HepG2 (cell line): ENCODE data around the gene HES2. TPM values are rescaled to one million over a fixed set of nuclear protein-coding genes. Genes with fewer than 3 reads are reported as not detected.

Experiments used
- CREM ChIP-seq, 2 experiments: sonication (generic) in 1 of 2; formaldehyde crosslinking in 1 of 2; IDR thresholded peaks; 2 replicates each; pipeline versions ENCODE4 v1.4.0 to v1.6.1; 2016 to 2020; ENCODE audit warnings: antibody characterized with exemption in 1 of 2, mild to moderate bottlenecking in 1 of 2, missing genetic modification reagents in 1 of 2
- HDAC6 ChIP-seq: fragments of 200-600 bp; sonication (generic); IDR thresholded peaks from 2 replicates; pipeline ENCODE4 v1.7.0; 2017; ENCODE audit warnings: mild to moderate bottlenecking, antibody characterized with exemption, low read length, low read depth
- IRF9 ChIP-seq: sonication (generic); formaldehyde crosslinking; IDR thresholded peaks from 2 replicates; pipeline ENCODE4 v1.8.0; 2022; ENCODE audit warnings: missing genetic modification reagents, mild to moderate bottlenecking, borderline replicate concordance
- PLSCR1 ChIP-seq: sonication (generic); formaldehyde crosslinking; IDR thresholded peaks from 2 replicates; pipeline ENCODE4 v1.5.0; 2020; ENCODE audit warnings: missing genetic modification reagents, mild to moderate bottlenecking, borderline replicate concordance
- RAD21 ChIP-seq: fragments of 450-650 bp; formaldehyde crosslinking; IDR thresholded peaks from 2 replicates; pipeline ENCODE4 v1.5.0; 2020; ENCODE audit warnings: mild to moderate bottlenecking
- REL ChIP-seq: sonication (generic); formaldehyde crosslinking; conservative IDR thresholded peaks from 2 replicates; pipeline ENCODE4 v1.8.0; 2022; ENCODE audit warnings: mild to moderate bottlenecking, missing genetic modification reagents, moderate library complexity
- SNAI1 ChIP-seq: sonication (generic); formaldehyde crosslinking; IDR thresholded peaks from 2 replicates; pipeline ENCODE4 v1.5.0; 2020; ENCODE audit warnings: mild to moderate bottlenecking, missing genetic modification reagents, borderline replicate concordance
- TAF15 ChIP-seq: fragments of 200-400 bp; formaldehyde crosslinking; IDR thresholded peaks from one replicate; pipeline ENCODE4 v1.6.1; 2018; ENCODE audit warnings: mild to moderate bottlenecking, low read depth, low read length; ENCODE audit not compliant: poor library complexity, severe bottlenecking
- ZBTB10 ChIP-seq: sonication (generic); formaldehyde crosslinking; IDR thresholded peaks from 2 replicates; pipeline ENCODE4 v1.4.0; 2020; ENCODE audit warnings: missing genetic modification reagents, borderline replicate concordance
- ZBTB37 ChIP-seq: sonication (generic); formaldehyde crosslinking; IDR thresholded peaks from 2 replicates; pipeline ENCODE4 v1.4.0; 2020; ENCODE audit warnings: mild to moderate bottlenecking, missing genetic modification reagents
- ZKSCAN5 ChIP-seq: sonication (generic); formaldehyde crosslinking; IDR thresholded peaks from 2 replicates; pipeline ENCODE4 v1.5.1; 2020; ENCODE audit warnings: mild to moderate bottlenecking, missing genetic modification reagents
- ZMYM3 ChIP-seq: sonication (generic); formaldehyde crosslinking; IDR thresholded peaks from 2 replicates; pipeline ENCODE4 v1.5.1; 2020; ENCODE audit warnings: mild to moderate bottlenecking, missing genetic modification reagents
- ZNF10 ChIP-seq: sonication (generic); formaldehyde crosslinking; IDR thresholded peaks from 2 replicates; pipeline ENCODE4 v1.4.0; 2020; ENCODE audit warnings: mild to moderate bottlenecking, low read depth, missing genetic modification reagents, borderline replicate concordance
- ZNF503 ChIP-seq: sonication (generic); formaldehyde crosslinking; IDR thresholded peaks from 2 replicates; pipeline ENCODE4 v1.4.0; 2020; ENCODE audit warnings: missing genetic modification reagents
- ZNF605 ChIP-seq: sonication (generic); formaldehyde crosslinking; IDR thresholded peaks from 2 replicates; pipeline ENCODE4 v1.8.0; 2022; ENCODE audit warnings: mild to moderate bottlenecking, missing genetic modification reagents
- ZNF691 ChIP-seq: sonication (generic); formaldehyde crosslinking; IDR thresholded peaks from 2 replicates; pipeline ENCODE4 v1.4.0; 2020; ENCODE audit warnings: missing genetic modification reagents, low read depth, mild to moderate bottlenecking, borderline replicate concordance
- polyA plus RNA-seq, 8 experiments: library from polyadenylated mRNA; depleted of rRNA in 3 of 8; stranded (reverse) in 7 of 8; unstranded in 1 of 8; fragments of >200 nt; fragmentation: Illumina TruSeq in 4 of 8; extraction: Trizol in 4 of 8; gene quantifications; 2 replicates each; pipeline versions ENCODE4 v1.2.1 to v1.2.3, GENCODE V29; 2011 to 2016; ENCODE audit warnings: low read depth in 4 of 8, missing spikeins in 1 of 8, mixed read lengths in 1 of 8; ENCODE audit not compliant: insufficient read depth in 1 of 8
- total RNA-seq, 5 experiments: library from RNA; depleted of rRNA; stranded (reverse); fragments of >200 nt; fragmentation: Illumina TruSeq; extraction: Trizol; gene quantifications; 2 replicates each; pipeline ENCODE4 v1.2.3, GENCODE V29; 2016; ENCODE audit warnings: low read depth in 1 of 5

HES2 gene
- total and polyA plus RNA-seq, 2 of the 13 experiments (the other 11 are each of a cell fraction or from before 2014, with no cell fraction given) = 0.11 to 0.17 TPM

GRCh38 chr1:6447016-6447817 is 27.5 kb upstream of the HES2 start (continued):
- TF ChIP-seq IRF9 (CRISPR knock-in tag) (peak; percentile 73; the same call in 1 of the 2 replicates), ZMYM3 (CRISPR knock-in tag) (no peak; the same call in 1 of the 2 replicates), ZKSCAN5 (CRISPR knock-in tag) (no peak), ZNF605 (CRISPR knock-in tag) (peak; percentile 14; the same call in 1 of the 2 replicates), ZNF691 (peak; percentile 65; the same call in 1 of the 2 replicates), REL (CRISPR knock-in tag) (0 out of 2 replicates have a peak, but pooled peaks have one; percentile 27), HDAC6 (no peak), PLSCR1 (CRISPR knock-in tag) (0 out of 2 replicates have a peak, but pooled peaks have one; percentile 25), SNAI1 (CRISPR knock-in tag) (peak; percentile 61; the same call in 1 of the 2 replicates), ZBTB10 (peak; percentile 78; the same call in 1 of the 2 replicates), ZNF10 (CRISPR knock-in tag) (no peak), CREM (IDR thresholded peaks at IDR 0.05) (no peak; the same call in 1 of the 2 replicates), CREM (CRISPR knock-in tag; IDR thresholded peaks at IDR 0.05) (no peak), RAD21 (peak; percentile 43), ZNF503 (peak; percentile 87; the same call in 1 of the 2 replicates), ZBTB37 (CRISPR knock-in tag) (0 out of 2 replicates have a peak, but pooled peaks have one; percentile 48), TAF15 (peak; percentile 35)
